Stomach (tissue), 4 donors: ENCODE results near the gene UMAD1.

Experiments
- EP300 ChIP-seq: sonication (generic); formaldehyde crosslinking; IDR thresholded peaks from one replicate; pipeline ENCODE4 v1.6.1; 2017; ENCODE audit warnings: antibody characterized with exemption
- POLR2A ChIP-seq, 4 donors: fragments of 450-650 bp; IDR thresholded peaks; one replicate each; pipeline ENCODE4 v1.6.1; 2016; ENCODE audit warnings: antibody characterized with exemption in 4 of 4, control low read depth in 2 of 4, mild to moderate bottlenecking in 1 of 4, moderate library complexity in 1 of 4
- POLR2AphosphoS5 ChIP-seq, 3 donors: sonication (generic); formaldehyde crosslinking; IDR thresholded peaks; one replicate each; pipeline ENCODE4 v1.6.1; 2016; ENCODE audit warnings: antibody characterized with exemption in 3 of 3
- TF ChIP-seq, protein P1 (sequence below), 7 experiments: fragments of 450-650 bp in 4 of 7; fragments of 200-600 bp in 3 of 7; sonication (generic) in 3 of 7; IDR thresholded peaks; one replicate each; pipeline ENCODE4 v1.5.1; 2016 to 2019; ENCODE audit warnings: antibody characterized with exemption in 7 of 7, control low read depth in 2 of 7, mild to moderate bottlenecking in 1 of 7

DNA sequence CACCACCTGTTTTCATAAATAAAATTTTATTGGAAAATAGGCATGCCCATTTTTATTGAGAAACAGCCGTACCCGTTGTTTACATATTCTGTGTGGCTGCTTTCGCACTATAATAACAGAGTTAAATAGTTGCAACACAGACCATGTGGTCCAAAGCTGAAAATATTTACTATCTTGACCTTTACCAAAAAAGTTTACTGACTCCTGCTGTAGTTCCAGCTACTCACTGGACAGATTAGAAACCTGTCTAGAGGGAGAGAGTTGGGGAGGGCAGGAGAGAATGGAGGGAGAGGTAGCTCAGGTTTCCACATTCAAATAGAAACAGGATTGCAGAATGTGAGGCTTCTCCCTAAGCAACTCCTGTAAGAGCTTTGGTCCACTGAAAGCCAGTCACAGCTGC is 273.0 kb downstream of the UMAD1 start:
- TF ChIP-seq, protein P1, sequence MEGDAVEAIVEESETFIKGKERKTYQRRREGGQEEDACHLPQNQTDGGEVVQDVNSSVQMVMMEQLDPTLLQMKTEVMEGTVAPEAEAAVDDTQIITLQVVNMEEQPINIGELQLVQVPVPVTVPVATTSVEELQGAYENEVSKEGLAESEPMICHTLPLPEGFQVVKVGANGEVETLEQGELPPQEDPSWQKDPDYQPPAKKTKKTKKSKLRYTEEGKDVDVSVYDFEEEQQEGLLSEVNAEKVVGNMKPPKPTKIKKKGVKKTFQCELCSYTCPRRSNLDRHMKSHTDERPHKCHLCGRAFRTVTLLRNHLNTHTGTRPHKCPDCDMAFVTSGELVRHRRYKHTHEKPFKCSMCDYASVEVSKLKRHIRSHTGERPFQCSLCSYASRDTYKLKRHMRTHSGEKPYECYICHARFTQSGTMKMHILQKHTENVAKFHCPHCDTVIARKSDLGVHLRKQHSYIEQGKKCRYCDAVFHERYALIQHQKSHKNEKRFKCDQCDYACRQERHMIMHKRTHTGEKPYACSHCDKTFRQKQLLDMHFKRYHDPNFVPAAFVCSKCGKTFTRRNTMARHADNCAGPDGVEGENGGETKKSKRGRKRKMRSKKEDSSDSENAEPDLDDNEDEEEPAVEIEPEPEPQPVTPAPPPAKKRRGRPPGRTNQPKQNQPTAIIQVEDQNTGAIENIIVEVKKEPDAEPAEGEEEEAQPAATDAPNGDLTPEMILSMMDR (IDR thresholded peaks at IDR 0.05): no peak
- TF ChIP-seq POLR2A (IDR thresholded peaks at IDR 0.05) (no peak), EP300 (no peak), POLR2AphosphoS5 (IDR thresholded peaks at IDR 0.05) (no peak)
